CD4-positive, alpha-beta T cell treated with Interleukin-17A for 1 hour (primary cell): ENCODE results near the gene ETNK1.

Experiments
- DNase-seq: peaks from one replicate; pipeline ENCODE4 v3.0.0-alpha.2; 2020

The ETNK1 gene

GRCh38 chr12:22635812-22636211 is 10.8 kb downstream of the ETNK1 start:
- no peak for DNase-seq

- DNase-seq, result no peak
Observed at GRCh38 chr12:22640851-22641250, 15.9 kb downstream of the ETNK1 start.

DNA sequence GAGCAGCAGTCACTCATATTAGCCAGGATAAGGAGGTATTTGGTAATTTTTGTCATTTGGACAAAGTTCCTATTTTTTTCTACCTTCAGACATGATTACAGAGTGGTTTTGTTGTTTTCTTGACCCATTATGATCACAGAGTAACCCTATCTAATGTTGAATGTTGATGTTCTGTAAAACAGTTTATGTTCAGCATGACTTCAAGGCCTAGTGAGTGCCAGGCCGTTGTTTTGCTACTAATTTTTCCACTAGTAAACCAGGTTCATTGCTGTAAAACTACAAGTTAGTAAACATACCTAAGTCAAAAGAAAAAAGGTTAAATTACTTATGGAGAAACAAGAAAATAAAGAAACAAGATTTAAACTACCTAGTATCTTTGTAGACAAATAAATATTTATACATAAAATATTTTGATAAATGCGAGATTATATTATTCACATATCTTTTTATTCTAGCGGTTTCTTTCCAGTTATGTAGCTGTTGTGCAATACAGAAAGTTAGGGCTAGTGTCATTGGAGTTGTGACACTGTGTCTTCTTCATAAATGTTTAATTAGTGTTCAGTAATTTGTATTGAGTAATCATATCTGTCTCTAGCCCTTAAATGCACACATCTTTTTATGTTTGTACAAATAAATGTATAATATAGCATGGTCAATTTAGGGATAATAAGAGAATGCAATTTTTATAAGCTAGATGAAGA is 16.5 kb downstream of the ETNK1 start:
- no peak for DNase-seq

DNA sequence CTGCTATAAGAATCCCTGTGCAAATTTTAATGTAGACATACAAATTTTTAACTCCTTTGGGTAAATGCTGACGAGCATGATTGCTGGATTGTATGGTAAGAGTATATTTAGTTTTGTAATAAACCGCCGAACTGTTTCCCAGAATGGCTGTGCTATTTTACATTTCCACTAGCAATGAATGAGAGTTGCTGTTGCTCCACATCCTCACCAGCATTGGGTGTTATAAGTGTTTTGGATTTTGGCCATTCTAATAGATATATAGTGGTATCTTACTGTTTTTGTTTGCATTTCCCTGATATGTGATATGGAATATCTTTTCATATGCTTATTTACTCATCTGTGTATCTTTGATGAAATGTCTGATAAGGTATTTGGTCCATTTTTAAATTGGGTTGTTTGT is 23.7 kb downstream of the ETNK1 start:
- no peak for DNase-seq

- DNase-seq, result no peak
Observed at GRCh38 chr12:22653075-22653474, 28.1 kb downstream of the ETNK1 start.

GRCh38 chr12:22653791-22654190 is 28.8 kb downstream of the ETNK1 start:
- DNase-seq, result no peak

GRCh38 chr12:22656376-22656775 is 31.4 kb downstream of the ETNK1 start:
- DNase-seq, result no peak

- DNase-seq, result no peak
Observed at GRCh38 chr12:22656831-22657230, 31.9 kb downstream of the ETNK1 start.

DNA sequence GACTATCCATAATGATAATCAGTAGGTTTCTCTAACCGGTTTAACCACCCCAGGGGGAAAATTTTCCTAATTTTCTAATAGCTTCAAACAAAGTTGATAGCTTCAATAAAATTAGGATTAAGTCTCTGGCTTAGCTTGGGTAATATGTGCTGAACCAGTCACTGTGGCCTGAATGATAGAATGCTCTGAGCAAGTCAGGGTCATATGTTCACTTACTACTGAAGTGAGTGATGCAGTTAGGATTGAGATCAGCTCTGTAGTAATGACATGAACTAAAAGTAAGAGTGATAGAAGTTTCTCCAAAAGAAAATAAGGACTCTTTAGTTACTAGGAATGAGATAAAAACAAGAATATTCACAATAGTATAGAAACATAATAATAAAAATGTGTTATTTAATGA is 32.6 kb downstream of the ETNK1 start:
- no peak for DNase-seq

DNA sequence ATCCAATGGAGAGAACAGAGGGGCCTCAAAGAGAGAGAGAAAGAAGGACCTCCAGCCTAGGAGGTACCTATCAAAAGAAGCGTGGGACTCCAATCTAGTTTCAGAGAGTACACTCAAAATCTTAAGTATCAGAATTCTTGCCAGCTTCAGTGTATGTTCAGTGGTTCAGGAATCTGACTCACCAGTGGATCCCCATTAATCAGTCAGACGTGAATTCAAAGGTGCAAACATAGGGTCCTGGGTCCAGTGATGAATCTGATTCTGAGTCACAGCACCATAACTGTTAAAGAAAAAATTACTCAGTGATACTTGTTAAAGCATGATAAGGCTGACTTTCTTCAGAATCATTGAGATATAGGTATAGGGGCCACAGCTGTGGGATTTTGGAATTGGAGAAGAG is 33.2 kb downstream of the ETNK1 start:
- no peak for DNase-seq

GRCh38 chr12:22662356-22662755 is 37.4 kb downstream of the ETNK1 start:
- DNase-seq, result no peak

GRCh38 chr12:22665476-22665875 is 40.5 kb downstream of the ETNK1 start:
- no peak for DNase-seq

GRCh38 chr12:22667122-22667521 is 42.2 kb downstream of the ETNK1 start:
- DNase-seq, result no peak

GRCh38 chr12:22668441-22668840 is 43.5 kb downstream of the ETNK1 start:
- no peak for DNase-seq

GRCh38 chr12:22670762-22671161 is 45.8 kb downstream of the ETNK1 start:
- no peak for DNase-seq

DNA sequence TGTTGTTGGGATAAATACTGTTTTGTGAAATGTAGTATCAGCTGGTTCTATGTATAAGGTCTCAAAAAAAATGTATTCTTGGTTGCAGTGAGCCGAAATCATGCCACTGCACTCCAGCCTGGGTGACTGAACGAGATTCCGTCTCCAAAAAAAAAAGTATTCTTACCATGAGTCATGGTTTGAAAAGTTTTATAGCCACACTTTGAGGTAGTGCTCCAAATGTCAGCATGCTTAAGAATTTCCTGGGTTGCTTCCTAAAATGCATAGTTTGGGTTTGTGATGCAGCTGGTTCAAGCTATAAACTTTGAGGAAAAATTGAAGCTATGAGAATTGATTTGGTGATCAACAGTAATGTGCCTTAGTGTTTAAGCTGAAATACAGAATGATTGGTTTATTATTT is 48.0 kb downstream of the ETNK1 start:
- DNase-seq, result no peak

- DNase-seq, result no peak
Observed at GRCh38 chr12:22677781-22678574, 53.0 kb downstream of the ETNK1 start.

DNA sequence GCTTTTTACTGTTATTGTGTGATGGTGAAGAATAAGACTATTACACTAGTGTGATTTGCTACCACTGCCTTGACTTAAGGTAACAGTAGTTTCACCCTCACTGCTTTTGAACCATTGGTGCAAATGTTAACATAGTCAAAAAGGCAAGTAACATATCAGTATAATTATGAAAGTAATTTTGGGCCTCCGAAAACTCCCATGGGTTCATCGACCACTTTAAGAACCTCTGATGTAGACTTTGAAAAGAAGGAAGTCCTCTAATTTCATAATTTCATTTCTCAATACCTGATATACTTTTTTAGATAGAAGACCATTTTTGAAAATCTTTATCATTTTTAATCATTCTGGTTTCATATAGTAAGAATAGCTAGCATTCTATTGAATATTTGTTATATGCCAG is 57.7 kb downstream of the ETNK1 start:
- no peak for DNase-seq

GRCh38 chr12:22683131-22683530 is 58.2 kb downstream of the ETNK1 start:
- no peak for DNase-seq

DNA sequence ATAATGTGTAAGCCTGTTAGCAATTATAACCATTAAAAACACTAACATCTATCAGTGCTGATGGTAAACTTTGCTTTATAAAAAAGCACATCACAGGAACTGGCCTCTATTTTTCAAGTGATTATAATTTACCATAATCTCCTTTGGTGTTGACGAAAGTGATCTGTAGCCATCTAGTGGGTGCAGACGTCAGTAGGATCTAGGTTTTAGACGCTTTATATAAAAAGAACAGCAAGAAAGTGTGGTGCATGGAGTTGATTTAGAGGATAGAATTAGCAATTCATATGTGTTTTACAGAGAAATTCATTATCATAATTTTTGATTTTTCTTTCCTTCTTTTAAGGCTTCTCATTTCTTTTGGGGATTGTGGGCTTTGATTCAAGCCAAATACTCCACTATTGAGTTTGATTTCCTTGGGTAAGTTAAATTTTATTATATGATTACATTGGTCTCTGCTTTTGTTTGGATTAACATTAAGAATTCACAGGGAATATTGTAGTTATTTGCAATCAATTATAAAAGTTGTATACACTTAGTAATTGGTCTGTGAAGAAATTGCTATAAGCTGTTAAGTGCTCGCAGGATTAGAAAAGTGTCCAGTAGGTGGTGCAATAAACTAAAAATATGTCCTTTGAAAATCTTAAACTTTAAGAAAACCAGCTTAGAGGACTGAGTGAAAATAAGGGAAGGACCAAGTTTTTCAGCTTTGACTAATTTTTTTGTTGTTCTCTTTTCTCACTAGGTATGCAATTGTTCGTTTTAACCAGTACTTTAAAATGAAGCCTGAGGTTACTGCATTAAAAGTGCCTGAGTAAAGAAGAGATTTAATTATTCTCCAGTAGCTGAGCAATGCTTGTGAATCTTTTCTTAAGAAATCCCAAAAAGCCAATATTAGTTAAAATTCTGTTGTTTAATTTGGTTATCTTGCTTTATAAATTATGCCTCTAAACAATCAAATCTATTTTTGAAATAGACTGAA is 59.5 kb downstream of the ETNK1 start:
- peak; percentile 46 for DNase-seq

GRCh38 chr12:22686193-22686592 is 61.2 kb downstream of the ETNK1 start:
- no peak for DNase-seq

DNA sequence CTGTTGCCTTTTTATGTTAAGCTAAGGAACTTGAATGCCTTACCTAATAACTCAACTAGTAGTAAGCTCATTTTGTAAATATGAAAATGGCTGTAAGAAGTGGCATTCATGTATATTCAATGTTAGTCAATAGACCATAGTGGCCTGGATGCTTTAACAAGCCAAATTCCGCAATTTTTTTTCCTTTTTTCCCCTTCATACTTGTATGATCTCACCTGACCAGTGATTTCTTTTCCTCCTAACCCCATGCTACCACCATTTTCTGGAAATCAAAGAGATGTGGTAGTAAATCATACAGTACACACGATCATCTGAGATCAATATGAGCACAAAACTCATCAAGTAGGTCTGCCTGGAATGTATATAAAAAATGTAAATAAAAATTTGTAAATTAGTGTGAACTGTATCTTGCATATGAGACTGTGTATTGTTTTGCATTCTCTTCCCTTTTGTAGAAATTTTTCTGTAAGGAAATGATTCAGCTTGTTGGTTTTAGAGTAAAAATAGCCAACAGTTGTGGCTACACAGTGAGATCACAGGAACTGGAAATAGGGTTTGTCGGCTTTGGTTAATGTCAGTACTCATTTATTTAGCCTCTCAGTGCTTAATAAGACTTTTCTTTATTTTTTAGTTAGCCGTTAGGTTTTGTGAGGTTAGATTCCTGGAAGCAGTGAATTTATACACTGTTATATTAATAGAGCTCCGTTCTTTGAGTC is 62.5 kb downstream of the ETNK1 start:
- DNase-seq, result peak; percentile 22

GRCh38 chr12:22689876-22690275 is 64.9 kb downstream of the ETNK1 start:
- DNase-seq, result no peak
